Lower lobe of right lung (tissue), 2 donors: ENCODE data around the gene AQP4. TPM values are rescaled to one million over a fixed set of nuclear protein-coding genes. Genes with fewer than 3 reads are reported as not detected.
A peak's percentile ranks its signal among the peaks of the same experiment; 100 is the strongest.

Source experiments
- ATAC-seq, 2 donors: fragments of 200-7000 bp; cut with Tn5 transposase; one replicate each; pipeline ENCODE4 v1.9.1; 2020 to 2022; ENCODE audit warnings: mild to moderate bottlenecking in 2 of 2, moderate library complexity in 2 of 2
- DNase-seq: peaks from one replicate; pipeline ENCODE4 v3.0.0-alpha.2; 2020
- H3K27ac ChIP-seq: fragments of 200-600 bp; one replicate; pipeline ENCODE4 v1.8.0; 2022
- H3K27me3 ChIP-seq: fragments of 200-600 bp; one replicate; pipeline ENCODE4 v1.8.0; 2022; ENCODE audit warnings: low read depth
- H3K36me3 ChIP-seq: fragments of 200-600 bp; one replicate; pipeline ENCODE4 v1.8.0; 2022; ENCODE audit warnings: mild to moderate bottlenecking
- H3K4me1 ChIP-seq: fragments of 200-600 bp; one replicate; pipeline ENCODE4 v1.8.0; 2022
- H3K4me3 ChIP-seq: fragments of 200-600 bp; one replicate; pipeline ENCODE4 v1.8.0; 2022; ENCODE audit warnings: mild to moderate bottlenecking
- H3K9me3 ChIP-seq: fragments of 200-600 bp; one replicate; pipeline ENCODE4 v1.8.0; 2022
- CTCF ChIP-seq: fragments of 200-600 bp; IDR thresholded peaks from one replicate; pipeline ENCODE4 v1.8.0; 2022; ENCODE audit warnings: antibody characterized with exemption, mild to moderate bottlenecking
- intact Hi-C: fragments of 100-400 bp; cut with DNase I; formaldehyde crosslinking; loops from one replicate; pipeline ENCODE4 v1.11.0; 2022
- total RNA-seq: library from RNA; stranded (reverse); fragmentation: NEBNext Ultra II Directional; extraction: Animal tissue kit (Norgen Biotek cat#: 25700); gene quantifications from one replicate; pipeline ENCODE4 v1.2.1, GENCODE V29; 2021
- donor health status: DM: no; HTN: yes; CAD: no; lungs with severe emphysema.

Gene AQP4
- total RNA-seq, 1 donor from 2014 or later = 301 TPM

- Histone ChIP-seq H3K36me3 (no peaks in the 10 kb centered on the region), H3K27ac (no peak overlapping the region), H3K4me1 (no peaks in the 10 kb centered on the region), H3K4me3 (no peak overlapping the region), H3K9me3 (no peaks in the 10 kb centered on the region), H3K27me3 (no peaks in the 10 kb centered on the region)
- intact Hi-C loops = no loop called here
- DNase-seq = no peak
- TF ChIP-seq CTCF = no peak
- ATAC-seq = no peak
These were observed 56.2 kb downstream of the AQP4 start for GRCh38 chr18:26809346-26809745.

- Histone ChIP-seq H3K4me1 (no peaks in the 10 kb centered on the region), H3K4me3 (no peak overlapping the region), H3K27ac (no peak overlapping the region), H3K9me3 (no peaks in the 10 kb centered on the region), H3K27me3 (no peaks in the 10 kb centered on the region), H3K36me3 (no peaks in the 10 kb centered on the region)
- intact Hi-C loops = no loop called here
- DNase-seq (no peak), ATAC-seq (no peak)
- TF ChIP-seq CTCF = no peak
These were observed 59.3 kb downstream of the AQP4 start for GRCh38 chr18:26806224-26806623.

GRCh38 chr18:26804519-26804918 lies 61.0 kb downstream of the AQP4 start:
- no peaks in the 10 kb centered on the region for H3K9me3 ChIP-seq
- no peak for DNase-seq
- H3K27me3 ChIP-seq = no peaks in the 10 kb centered on the region
- intact Hi-C loops = no loop called here
- no peak overlapping the region for H3K27ac ChIP-seq
- TF ChIP-seq CTCF = peak; percentile 33
- H3K4me1 ChIP-seq = no peaks in the 10 kb centered on the region
- no peaks in the 10 kb centered on the region for H3K36me3 ChIP-seq
- no peak for ATAC-seq
- no peak overlapping the region for H3K4me3 ChIP-seq

GRCh38 chr18:26803643-26804042 lies 61.9 kb downstream of the AQP4 start:
- no peak for ATAC-seq
- Histone ChIP-seq H3K9me3 (no peaks in the 10 kb centered on the region), H3K4me3 (no peak overlapping the region), H3K27ac (no peak overlapping the region), H3K27me3 (no peaks in the 10 kb centered on the region), H3K4me1 (no peaks in the 10 kb centered on the region), H3K36me3 (no peaks in the 10 kb centered on the region)
- no peak for TF ChIP-seq CTCF
- DNase-seq = no peak
- intact Hi-C loops = no loop called here

- DNase-seq (no peak), ATAC-seq (no peak)
- no peaks in the 10 kb centered on the region for H3K27me3 ChIP-seq
- no peaks in the 10 kb centered on the region for H3K36me3 ChIP-seq
- no peaks in the 10 kb centered on the region for H3K9me3 ChIP-seq
- no peak for TF ChIP-seq CTCF
- H3K4me3 ChIP-seq = no peak overlapping the region
- H3K4me1 ChIP-seq = no peaks in the 10 kb centered on the region
- H3K27ac ChIP-seq = no peak overlapping the region
- intact Hi-C loops = no loop called here
These were observed 62.9 kb downstream of the AQP4 start for GRCh38 chr18:26802330-26803200.
